H1 (cell line): ENCODE data around the gene KCP. TPM values are rescaled to one million over a fixed set of nuclear protein-coding genes. Genes with fewer than 3 reads are reported as not detected.

Experiments used
- KDM4A ChIP-seq: IDR thresholded peaks from one replicate; pipeline ENCODE4 v1.7.1; 2012; ENCODE audit warnings: low read depth, mild to moderate bottlenecking, moderate library complexity, low read length, inconsistent platforms; ENCODE audit not compliant: severe bottlenecking
- RAD21 ChIP-seq, 2 experiments: IDR thresholded peaks in 1 of 2; conservative IDR thresholded peaks in 1 of 2; 2 replicates each; pipeline ENCODE4 v1.6.1; 2011; ENCODE audit warnings: low read depth in 2 of 2, low read length in 2 of 2, improper control_type of control experiment in 1 of 2, inconsistent platforms in 1 of 2, mild to moderate bottlenecking in 1 of 2, moderate library complexity in 1 of 2
- polyA plus RNA-seq, 7 experiments: library from polyadenylated mRNA; depleted of rRNA in 3 of 7; stranded (reverse) in 5 of 7; unstranded in 2 of 7; fragments of >200 nt in 5 of 7; fragments of 200-250 nt in 2 of 7; gene quantifications; 1 replicate in 5 of 7; 2 replicates in 1 of 7; 4 replicates in 1 of 7; pipeline versions ENCODE4 v1.2.1 to v1.2.3, GENCODE V29; 2011 to 2013; ENCODE audit warnings: missing spikeins in 2 of 7, mixed read lengths in 2 of 7
- total RNA-seq: library from RNA; stranded (reverse); fragmentation: NEBNext Ultra II Directional; extraction: Animal tissue kit (Norgen Biotek cat#: 25700); gene quantifications from 2 replicates; pipeline ENCODE4 v1.2.1, GENCODE V29; 2021

The KCP gene
- total and polyA plus RNA-seq, 2 of the 8 experiments (the other 6 are each of a cell fraction or from before 2014, with no cell fraction given): 1.3 to 2.0 TPM

GRCh38 chr7:128902761-128903585 is 7.5 kb downstream of the KCP start (continued):
- TF ChIP-seq RAD21 (IDR thresholded peaks at IDR 0.05 in 1 of 2, conservative IDR thresholded peaks at IDR 0.05 in 1 of 2; ENCODE audit: low read depth in 2 of 2, low read length in 2 of 2) (no peak), KDM4A (no peak)
